ENCODE results near the gene PRG2. TPM values are rescaled to one million over a fixed set of nuclear protein-coding genes. Genes with fewer than 3 reads are reported as not detected.

Gene PRG2
- total and polyA plus RNA-seq, 9 of the 15 experiments (the other 6 are each of a cell fraction or from before 2014, with no cell fraction given): 1.8 to 78.0 (median 26.6) TPM

DNA sequence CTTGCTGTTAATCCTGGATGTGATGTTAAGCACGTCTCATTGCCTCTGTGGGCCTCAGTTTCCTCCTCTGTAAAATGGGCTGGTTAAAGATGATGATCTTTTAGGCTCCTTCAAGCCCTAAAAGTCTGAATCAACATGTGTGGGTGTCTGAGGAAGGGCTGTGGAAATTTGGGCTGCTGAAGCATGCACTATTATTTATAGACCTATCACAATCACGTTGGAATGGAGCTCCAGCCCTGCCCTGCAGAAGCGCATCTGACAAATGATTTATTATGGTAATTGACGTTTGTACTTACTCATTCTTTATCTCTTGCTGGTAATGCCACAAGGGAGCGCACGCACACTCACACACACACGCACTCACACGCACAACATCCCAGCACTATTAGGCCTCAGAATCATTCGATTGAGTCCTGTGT, 31.9 kb downstream of the PRG2 start (continued):
- no peak for TF ChIP-seq ZNF354B (CRISPR knock-in tag; IDR thresholded peaks at IDR 0.05)
- no peak for TF ChIP-seq TCF7L2 (IDR thresholded peaks at IDR 0.05; ENCODE audit: low read depth, low read length)
- no peak for TF ChIP-seq PHTF2 (CRISPR knock-in tag; IDR thresholded peaks at IDR 0.05)
- no peak for TF ChIP-seq ZZZ3 (IDR thresholded peaks at IDR 0.05)
- peak; percentile 28; the same call in 1 of the 2 replicates for TF ChIP-seq CXXC5 (CRISPR knock-in tag; IDR thresholded peaks at IDR 0.05)
- TF ChIP-seq CTBP1 (IDR thresholded peaks at IDR 0.05; ENCODE audit: borderline replicate concordance): peak; percentile 42; the same call in 1 of the 2 replicates
- TF ChIP-seq MCM7 (IDR thresholded peaks at IDR 0.05): no peak
- TF ChIP-seq FOSL1 (tag; conservative IDR thresholded peaks at IDR 0.05): peak; percentile 83
- TF ChIP-seq SREBF1 (IDR thresholded peaks at IDR 0.05; ENCODE audit: borderline replicate concordance, low read depth, low read length): no peak
- no peak for TF ChIP-seq HIVEP1 (CRISPR knock-in tag; IDR thresholded peaks at IDR 0.05)
- no peak for TF ChIP-seq SMARCB1 (IDR thresholded peaks at IDR 0.05; ENCODE audit: insufficient read length, low read depth)
- no peak for TF ChIP-seq CHCHD3 (CRISPR knock-in tag; IDR thresholded peaks at IDR 0.05)
- TF ChIP-seq, protein P1, sequence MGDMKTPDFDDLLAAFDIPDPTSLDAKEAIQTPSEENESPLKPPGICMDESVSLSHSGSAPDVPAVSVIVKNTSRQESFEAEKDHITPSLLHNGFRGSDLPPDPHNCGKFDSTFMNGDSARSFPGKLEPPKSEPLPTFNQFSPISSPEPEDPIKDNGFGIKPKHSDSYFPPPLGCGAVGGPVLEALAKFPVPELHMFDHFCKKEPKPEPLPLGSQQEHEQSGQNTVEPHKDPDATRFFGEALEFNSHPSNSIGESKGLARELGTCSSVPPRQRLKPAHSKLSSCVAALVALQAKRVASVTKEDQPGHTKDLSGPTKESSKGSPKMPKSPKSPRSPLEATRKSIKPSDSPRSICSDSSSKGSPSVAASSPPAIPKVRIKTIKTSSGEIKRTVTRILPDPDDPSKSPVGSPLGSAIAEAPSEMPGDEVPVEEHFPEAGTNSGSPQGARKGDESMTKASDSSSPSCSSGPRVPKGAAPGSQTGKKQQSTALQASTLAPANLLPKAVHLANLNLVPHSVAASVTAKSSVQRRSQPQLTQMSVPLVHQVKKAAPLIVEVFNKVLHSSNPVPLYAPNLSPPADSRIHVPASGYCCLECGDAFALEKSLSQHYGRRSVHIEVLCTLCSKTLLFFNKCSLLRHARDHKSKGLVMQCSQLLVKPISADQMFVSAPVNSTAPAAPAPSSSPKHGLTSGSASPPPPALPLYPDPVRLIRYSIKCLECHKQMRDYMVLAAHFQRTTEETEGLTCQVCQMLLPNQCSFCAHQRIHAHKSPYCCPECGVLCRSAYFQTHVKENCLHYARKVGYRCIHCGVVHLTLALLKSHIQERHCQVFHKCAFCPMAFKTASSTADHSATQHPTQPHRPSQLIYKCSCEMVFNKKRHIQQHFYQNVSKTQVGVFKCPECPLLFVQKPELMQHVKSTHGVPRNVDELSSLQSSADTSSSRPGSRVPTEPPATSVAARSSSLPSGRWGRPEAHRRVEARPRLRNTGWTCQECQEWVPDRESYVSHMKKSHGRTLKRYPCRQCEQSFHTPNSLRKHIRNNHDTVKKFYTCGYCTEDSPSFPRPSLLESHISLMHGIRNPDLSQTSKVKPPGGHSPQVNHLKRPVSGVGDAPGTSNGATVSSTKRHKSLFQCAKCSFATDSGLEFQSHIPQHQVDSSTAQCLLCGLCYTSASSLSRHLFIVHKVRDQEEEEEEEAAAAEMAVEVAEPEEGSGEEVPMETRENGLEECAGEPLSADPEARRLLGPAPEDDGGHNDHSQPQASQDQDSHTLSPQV (IDR thresholded peaks at IDR 0.05): no peak
- TF ChIP-seq, protein P2, sequence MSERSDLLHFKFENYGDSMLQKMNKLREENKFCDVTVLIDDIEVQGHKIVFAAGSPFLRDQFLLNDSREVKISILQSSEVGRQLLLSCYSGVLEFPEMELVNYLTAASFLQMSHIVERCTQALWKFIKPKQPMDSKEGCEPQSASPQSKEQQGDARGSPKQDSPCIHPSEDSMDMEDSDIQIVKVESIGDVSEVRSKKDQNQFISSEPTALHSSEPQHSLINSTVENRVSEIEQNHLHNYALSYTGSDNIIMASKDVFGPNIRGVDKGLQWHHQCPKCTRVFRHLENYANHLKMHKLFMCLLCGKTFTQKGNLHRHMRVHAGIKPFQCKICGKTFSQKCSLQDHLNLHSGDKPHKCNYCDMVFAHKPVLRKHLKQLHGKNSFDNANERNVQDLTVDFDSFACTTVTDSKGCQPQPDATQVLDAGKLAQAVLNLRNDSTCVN (CRISPR knock-in tag; IDR thresholded peaks at IDR 0.05): no peak
- TF ChIP-seq CEBPB (tag; IDR thresholded peaks at IDR 0.05): no peak
- no peak for TF ChIP-seq ZNF444 (CRISPR knock-in tag; IDR thresholded peaks at IDR 0.05)
- no peak for TF ChIP-seq HLTF (IDR thresholded peaks at IDR 0.05)
- TF ChIP-seq ZNF384 (IDR thresholded peaks at IDR 0.05; ENCODE audit: low read depth, low read length): no peak
- TF ChIP-seq MTA3 (IDR thresholded peaks at IDR 0.05; ENCODE audit: borderline replicate concordance): peak; percentile 33; the same call in 1 of the 2 replicates
- TF ChIP-seq CBFB (CRISPR knock-in tag; IDR thresholded peaks at IDR 0.05): no peak
- TF ChIP-seq ZFP1 (CRISPR knock-in tag; IDR thresholded peaks at IDR 0.05): no peak
- no peak for TF ChIP-seq MAFK (IDR thresholded peaks at IDR 0.05; ENCODE audit: low read length)
- TF ChIP-seq, protein P3, sequence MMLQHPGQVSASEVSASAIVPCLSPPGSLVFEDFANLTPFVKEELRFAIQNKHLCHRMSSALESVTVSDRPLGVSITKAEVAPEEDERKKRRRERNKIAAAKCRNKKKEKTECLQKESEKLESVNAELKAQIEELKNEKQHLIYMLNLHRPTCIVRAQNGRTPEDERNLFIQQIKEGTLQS (IDR thresholded peaks at IDR 0.05): peak; percentile 41; the same call in 1 of the 2 replicates
- TF ChIP-seq, protein P3 (CRISPR knock-in tag; conservative IDR thresholded peaks at IDR 0.05): no peak
- TF ChIP-seq ZNF274 (IDR thresholded peaks at IDR 0.05; ENCODE audit: borderline replicate concordance, low read depth, low read length): no peak
- no peak for TF ChIP-seq SMARCC2 (IDR thresholded peaks at IDR 0.05; ENCODE audit: low read depth)
- no peak for TF ChIP-seq ETV5 (CRISPR knock-in tag; IDR thresholded peaks at IDR 0.05; ENCODE audit: low read depth)
- TF ChIP-seq MIER1 (IDR thresholded peaks at IDR 0.05; ENCODE audit: low read depth): no peak

Measured in K562 (cell line).